Activated T-cell treated with anti-CD3 and anti-CD28 coated beads for 24 hours (primary cell): ENCODE results near the gene DAPK3.
"Not testable (repeated sequence)": the region's sequence is repeated elsewhere in the genome, so short reads cannot be mapped to it uniquely, and the experiment has no call there.

Source experiments
- DNase-seq: peaks from one replicate; pipeline ENCODE4 v3.0.0-alpha.2; 2020; ENCODE audit warnings: low read depth

DAPK3 gene

DNA sequence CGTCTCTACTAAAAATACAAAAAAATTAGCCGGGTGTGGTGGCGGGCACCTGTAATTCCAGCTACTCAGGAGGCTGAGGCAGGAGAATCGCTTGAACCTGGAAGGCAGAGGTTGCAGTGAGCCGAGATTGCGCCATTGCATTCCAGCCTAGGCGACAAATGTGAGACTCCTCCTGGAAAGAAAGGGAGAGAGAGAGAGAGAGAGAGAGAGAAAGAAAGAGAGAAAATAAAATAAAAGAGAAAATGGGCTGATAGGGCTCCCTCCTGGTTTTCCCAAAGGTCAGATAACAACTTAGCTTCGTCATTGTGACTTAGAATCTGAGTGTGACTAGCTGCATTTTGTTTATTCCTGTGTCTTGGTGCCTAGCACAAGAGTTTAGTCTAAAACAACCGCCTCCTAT is 34.5 kb upstream of the DAPK3 start:
- not testable (repeated sequence) for DNase-seq

DNA sequence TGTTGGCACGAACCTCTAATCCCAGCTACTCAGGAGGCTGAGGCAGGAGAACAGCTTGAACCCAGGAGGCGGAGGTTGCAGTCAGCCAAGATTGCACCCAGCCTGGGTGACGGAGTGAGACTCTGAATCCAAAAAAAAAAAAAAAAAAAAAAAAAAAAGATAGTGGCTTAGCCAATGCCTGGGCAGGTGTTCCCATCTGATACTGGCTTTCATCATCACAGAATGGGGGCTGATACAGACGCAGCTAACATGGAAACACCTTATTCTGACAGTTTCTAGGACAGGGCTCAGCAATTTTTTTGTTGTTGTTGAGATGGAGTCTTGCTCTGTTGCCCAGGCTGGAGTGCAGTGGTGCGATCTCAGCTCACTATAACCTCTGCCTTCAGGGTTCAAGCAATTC is 29.9 kb upstream of the DAPK3 start:
- not testable (repeated sequence) for DNase-seq

DNA sequence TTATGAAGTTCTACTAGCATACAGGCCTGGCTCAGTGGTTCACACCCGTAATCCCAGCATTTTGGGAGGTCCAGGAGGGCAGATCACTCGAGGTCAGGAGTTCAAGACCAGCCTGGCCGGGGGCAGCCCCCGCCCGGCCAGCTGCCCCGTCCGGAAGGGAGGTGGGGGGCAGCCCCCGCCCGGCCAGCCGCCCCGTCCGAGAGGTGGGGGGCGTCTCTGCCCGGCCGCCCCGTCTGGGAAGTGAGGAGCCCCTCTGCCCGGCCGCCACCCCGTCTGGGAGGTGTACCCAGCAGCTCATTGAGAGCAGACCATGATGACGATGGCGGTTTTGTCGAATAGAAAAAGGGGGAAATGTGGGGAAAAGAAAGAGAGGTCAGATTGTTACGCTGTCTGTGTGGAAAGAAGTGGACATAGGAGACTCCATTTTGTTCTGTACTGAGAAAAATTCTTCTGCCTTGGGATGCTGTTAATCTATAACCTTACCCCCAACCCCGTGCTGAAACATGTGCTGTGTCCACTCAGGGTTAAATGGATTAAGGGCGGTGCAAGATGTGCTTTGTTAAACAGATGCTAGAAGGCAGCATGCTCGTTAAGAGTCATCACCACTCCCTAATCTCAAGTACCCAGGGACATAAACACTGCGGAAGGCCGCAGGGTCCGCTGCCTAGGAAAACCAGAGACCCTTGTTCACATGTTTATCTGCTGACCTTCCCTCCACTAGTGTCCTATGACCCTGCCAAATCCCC is 27.9 kb upstream of the DAPK3 start:
- not testable (repeated sequence) for DNase-seq

DNA sequence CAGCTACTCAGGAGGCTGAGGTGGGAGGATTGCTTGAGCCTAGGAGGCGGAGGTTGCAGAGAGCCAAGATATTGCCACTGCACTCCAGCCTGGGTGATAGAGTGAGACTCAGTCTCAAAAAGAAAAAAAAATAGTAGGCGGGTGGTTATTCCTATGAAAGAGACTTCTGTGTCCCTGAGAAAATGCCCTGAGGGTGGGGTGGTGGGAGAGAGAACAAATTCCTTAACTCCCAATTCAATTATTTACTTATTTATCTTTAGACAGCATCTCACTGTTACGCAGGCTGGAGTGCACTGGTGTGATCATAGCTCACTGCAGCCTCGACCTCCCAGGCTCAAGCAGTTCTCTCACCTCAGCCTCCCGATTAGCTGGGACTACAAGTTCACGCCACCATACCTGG is 24.7 kb upstream of the DAPK3 start:
- DNase-seq: no peak

DNA sequence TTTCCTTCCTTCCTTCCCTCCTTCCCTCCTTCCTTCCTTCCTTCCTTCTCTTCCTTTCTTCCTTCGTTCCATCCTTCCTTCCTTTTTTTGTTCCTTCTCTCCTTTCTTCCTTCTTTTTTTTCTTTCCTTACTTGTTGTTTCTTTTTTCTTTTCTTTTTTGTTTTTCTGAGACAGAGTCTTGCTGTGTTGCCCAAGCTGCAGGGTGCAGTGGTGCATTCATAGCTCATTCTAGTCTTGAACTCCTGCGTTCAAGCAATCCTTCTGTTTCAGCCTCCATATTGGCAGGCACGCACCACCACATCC is 19.9 kb upstream of the DAPK3 start:
- DNase-seq: no peak

DNA sequence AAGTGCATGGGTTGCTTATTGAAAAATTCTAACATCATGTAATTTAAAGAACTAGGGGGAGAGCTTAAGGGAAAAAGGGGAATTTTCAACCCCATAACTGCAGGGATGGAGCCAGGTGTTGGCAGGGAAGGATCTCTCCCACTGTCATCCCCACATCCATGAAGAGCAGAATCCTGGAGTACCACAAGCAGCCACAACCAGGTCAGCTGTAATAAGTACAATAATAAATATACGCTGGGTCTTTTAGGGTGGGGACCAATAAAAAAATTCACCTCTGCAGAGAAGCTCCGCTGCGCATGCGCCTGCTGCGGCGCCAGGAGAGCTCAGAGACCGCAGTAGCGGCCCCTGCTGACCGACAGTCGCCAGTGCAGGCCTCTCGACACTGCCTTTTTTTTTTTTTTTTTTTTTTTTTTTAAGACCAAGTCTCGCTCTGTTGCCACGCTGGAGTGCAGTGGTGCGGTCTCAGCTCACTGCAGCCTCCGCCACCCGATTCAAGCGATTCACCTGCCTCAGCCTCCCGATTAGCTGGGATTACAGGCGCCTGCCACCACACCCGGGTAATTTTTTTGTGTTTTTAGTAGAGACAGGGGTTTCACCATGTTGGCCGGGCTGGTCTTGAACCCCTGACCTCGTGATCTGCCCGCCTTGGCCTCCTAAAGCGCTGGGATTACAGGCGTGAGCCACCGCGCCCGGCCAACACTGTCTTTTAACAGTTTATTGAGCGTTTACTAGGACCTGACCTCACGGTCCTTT is 16.9 kb upstream of the DAPK3 start:
- peak; percentile 86 for DNase-seq

DNA sequence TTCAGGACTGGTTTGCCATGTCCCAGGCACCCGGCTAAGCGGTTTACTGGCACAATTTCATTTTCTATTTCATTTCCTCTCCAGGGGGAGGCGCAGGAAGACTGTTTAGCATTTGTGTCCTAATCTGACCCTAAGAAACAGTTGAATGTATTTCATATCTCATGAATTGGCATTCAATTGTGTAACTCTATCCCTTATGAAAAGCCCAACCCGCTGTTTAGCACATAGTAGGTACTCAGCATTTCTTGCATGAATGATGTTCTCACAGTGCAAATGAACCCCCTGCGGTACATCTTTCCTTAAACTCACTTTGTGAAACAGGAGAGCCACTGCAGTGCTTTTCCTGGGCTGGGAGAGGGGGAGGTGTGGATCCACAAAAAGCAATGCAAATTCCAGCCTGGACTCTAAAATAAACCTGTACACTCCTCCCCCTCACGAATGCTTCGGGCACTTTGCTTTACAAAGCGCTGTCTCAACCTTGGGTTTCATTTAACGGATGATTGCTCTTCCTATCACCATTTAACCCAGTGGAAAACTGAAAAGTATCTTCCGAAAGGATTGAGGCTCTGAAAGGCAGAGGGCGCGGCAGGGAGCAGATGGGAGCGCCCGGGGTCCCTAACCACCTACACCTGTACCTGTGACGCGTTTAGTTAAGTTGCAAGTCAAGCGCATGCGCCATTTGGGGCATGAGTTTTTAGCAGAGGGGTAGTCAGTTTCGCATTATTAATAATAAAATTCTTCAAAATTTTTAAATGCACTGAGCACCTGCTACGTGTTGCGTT is 15.6 kb upstream of the DAPK3 start:
- no peak for DNase-seq

DNA sequence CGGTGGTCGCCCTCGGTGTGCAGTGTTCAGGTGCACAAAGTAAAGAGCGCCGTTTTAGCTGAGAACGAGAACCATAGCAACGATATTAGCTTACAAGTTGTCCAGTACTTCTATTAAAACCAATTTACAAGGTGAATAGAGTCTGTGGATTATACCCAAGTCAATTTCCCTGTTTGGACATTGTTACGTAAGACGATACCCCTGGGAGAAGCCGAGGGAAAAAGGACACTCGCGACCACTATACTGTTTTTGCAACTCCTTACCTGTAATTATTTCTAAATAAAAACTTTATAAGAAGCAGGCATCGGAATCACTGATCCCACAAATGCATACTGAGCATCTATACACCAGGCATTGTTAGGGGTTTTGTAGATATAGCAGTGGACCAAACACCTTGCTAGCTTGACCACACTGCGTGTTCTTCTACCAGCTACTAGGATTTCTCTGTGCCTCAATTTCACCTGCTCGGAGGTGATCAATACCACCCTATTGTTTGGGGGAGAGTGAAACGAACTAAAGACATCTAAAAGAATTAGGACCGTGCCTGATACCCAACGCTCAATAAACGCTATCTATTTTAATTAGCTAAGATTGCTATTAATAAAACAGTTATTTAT is 14.9 kb upstream of the DAPK3 start:
- no peak for DNase-seq

DNA sequence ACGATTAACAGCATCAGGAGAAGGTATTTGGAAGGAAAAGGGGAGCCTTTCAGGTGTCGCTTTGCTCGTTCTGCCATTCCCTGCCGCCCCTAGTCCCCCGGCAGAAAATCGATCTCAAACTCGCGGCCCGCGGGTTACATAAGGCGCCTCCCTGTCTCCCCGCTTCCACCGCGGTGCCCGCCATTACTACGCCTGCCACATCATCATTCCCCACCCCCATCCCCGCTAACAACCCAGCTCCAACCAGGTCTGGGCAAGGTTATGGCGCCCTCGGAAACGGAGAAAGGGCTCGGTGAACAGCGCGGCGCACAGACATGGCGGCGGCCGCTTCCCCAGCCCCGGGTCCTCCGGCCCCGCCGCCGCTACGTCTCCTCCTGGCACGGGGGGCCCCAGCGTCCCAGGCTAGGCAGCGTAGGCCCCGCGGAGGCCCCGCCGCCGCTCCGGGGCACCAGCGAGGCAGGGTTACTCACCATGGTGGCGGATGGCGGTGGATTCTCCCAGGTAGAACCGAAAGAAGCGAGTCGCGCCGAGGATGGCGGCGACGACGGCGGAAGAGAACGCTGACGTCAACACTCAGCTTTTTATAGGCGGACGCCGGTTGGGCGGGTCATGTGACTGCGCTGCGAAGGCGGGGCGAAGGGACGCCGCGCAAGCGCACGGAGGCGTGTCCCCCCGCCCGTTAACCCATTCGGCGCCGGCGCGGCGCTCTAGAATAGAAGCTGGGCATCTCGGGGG is 14.2 kb upstream of the DAPK3 start, which contains the start of gene EEF2:
EEF2 (minus strand) TSS at position 556 of the 735 bp plus-strand sequence; CDS start at position 473, 83 bp downstream.
- peak; percentile 86 for DNase-seq

DNA sequence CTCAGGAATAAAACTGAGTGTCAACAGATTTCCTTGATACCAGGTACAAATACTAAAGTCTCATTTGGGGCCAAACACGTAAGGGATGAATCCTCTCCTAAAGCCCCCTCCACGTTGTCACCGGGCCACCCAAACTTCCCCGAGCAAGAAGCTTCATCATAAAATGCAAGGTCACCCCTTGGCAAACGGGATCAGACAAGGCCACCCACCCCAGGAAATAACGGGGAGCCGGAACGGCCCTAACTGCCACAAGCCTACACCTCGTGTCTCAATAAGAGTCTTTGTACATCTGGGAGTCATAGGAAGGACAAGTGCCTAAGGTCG is 13.6 kb upstream of the DAPK3 start:
- no peak for DNase-seq

DNA sequence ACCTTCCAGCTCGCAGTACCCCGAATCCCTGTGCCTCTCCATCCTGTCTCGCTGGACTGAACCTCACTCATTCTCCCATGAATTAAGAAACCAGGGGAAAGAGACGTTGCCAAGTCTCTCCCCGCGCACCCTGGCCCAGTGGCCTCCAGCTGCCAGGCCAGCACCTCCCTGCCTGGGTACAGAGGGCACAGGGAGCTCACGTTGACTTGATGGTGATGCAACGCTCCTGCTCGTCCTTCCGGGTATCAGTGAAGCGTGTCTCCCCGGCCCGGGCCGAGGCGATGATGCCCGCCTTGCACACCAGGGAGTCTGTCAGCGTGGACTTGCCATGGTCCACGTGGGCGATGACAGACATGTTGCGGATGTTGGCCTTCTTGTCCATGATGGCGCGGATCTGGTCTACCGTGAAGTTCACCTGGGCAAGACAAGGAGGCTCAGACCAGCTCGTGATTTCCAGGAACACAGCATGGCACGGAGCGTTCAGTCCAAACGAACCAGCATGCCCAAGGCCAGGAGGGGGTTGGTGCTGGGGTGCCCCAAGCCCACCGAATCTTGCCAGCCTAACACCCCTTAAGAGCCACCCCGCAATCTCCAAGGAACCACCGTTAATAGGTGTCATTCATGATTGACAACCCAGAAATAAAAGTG is 13.2 kb upstream of the DAPK3 start:
- no peak for DNase-seq

DNA sequence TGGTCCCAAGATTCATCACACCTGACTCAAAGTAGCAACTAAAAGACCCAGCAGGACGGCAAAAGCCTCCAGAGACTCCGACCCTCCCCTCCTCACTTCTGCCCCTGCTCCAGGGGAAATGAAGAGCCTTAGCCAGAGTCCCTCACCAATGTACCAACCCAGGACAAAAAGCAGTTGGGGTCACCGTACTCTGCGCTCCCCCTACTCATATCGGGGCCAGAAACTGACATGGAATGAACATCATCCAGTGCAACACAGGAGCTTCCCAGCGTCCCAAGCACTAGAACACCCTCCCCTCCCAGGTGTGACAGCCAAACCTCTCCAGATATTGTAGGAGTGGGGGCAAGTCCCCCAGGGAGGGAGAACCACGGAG is 12.6 kb upstream of the DAPK3 start:
- no peak for DNase-seq

DNA sequence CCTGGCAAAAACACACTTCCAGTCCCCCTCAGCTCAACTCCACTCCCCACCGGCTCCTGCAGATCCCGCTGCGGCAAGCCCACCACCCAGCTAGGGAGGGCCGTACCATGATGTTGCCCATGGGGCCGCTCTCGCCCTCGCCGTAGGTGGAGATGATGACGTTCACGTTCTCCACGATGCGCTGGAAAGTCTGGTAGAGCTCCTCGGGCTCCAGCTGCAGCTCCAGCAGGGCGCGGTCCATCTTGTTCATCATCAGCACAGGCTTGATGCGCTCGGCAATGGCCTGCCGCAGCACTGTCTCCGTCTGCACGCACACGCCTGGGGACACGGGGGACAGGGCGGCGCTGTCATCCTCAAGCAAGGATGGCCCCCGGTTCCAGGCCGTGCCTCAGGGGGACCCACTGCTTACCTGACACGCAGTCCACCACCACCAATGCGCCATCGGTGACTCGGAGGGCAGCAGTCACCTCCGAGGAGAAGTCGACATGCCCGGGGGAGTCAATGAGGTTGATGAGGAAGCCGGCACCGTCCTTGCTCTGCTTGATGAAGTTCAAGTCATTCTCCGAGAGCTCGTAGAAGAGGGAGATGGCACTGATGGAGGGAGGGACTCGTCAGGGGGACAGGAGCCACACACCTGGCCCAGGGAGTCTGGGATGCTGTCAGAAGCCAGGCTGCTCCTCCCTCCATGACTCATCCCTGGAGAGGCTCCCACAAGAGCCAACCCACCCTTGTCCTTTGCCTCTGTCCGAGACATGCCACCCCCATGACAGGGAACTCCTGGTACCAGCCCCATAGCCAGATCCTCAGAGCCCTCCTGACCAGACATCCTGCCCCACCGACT is 12.0 kb upstream of the DAPK3 start:
- no peak for DNase-seq

DNA sequence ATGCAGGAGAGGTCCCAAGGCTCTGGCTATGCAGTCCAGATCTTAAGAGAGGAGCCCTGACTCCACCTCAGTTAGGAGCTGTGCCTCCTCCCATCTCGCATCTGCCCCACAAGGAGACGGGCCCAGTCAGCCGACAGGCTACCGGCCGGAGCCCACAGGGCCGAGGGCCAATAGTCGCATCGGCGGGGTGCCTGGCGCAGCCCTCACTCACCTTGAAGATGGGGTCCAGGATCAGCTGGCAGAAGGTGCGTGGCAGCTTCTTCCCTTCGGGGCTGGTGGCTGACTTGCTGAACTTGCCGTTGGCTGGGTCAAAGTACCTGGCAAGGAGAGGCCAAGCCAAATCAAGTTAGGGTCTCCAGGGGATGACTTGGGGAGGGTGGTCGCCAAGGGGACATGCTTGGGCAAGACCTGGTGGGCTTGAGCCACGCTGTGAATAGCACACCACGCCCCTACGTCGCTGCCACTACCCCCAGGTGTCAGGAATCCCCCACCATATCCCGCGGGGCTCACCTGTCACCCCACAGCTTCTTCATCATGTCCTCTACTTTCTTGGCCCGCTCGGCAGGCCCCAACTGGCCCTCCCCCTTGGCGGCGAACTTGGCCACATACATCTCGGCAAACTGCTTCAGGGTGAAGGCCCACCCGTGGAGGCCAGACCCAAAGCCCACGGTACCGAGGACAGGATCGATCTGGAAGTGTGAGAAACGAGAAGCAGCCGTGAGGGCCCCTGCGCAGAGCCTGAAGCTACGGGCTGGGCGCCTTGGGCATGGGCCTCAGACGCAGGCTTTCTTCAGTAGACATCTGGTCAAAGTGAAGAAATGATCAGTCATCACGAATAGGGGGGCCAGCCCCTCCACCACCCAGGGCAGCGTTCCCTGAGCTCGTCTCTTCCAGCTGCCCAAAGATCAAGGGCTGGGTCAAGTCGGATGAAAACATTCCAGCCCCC is 11.1 kb upstream of the DAPK3 start:
- no peak for DNase-seq

DNA sequence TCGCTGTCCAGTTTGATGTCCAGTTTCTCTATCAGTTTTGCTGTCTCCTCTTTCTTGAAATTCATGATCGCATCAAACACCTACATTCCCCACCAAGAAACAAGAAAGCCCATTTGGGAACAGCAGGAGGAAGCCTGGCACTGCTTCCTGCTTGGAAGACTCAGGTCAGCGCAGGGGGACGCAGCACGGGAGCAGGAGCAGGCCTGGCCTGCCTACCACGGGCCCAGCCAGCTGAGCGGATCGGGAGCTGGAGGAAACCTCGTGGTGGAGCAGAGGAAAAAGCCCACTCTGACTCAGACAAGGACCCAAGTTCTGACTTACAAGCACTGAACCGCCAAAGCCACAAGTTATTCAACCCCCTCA is 10.5 kb upstream of the DAPK3 start:
- no peak for DNase-seq

DNA sequence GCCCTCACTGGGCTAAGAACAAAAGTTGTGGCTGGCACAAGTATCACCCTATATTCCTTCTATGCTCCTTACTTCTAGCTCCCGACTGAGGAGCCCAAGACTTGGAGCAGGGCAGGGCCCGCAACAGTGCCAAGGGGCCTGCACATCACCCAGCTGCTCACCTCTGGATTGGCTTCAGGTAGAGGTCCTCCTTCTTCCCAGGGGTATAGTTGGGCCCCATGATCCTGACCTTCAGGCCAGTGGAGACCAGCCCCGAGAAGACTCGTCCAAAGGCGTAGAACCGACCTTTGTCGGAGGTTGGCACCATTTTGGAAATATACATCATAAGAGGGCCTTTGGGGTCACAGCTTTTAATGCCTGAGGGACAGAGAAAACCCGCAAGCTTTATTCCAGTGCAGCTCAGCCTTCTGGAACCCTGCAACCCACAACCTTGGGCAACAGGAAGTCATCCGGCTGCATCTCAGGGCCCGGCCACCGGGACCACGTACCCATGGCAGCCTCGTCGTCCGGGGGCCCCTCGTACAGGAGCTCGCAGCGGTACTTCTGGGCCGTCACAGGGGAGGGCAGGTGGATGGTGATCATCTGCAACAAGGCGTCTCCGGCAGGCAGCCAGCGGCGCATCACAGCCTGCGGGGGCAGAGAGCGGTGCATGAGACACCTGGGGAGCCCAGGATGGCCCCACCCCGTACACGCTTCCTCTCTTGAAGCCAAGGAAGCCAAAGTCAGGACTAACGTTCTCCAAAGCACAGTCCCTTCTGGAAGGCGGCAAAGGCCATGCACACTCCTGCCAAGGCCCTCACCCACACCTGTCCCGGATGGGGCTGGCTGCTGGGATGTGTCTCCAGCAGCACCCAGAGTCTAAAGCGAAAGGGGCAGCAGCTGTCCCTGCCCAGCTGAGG is 9.7 kb upstream of the DAPK3 start:
- no peak for DNase-seq

DNA sequence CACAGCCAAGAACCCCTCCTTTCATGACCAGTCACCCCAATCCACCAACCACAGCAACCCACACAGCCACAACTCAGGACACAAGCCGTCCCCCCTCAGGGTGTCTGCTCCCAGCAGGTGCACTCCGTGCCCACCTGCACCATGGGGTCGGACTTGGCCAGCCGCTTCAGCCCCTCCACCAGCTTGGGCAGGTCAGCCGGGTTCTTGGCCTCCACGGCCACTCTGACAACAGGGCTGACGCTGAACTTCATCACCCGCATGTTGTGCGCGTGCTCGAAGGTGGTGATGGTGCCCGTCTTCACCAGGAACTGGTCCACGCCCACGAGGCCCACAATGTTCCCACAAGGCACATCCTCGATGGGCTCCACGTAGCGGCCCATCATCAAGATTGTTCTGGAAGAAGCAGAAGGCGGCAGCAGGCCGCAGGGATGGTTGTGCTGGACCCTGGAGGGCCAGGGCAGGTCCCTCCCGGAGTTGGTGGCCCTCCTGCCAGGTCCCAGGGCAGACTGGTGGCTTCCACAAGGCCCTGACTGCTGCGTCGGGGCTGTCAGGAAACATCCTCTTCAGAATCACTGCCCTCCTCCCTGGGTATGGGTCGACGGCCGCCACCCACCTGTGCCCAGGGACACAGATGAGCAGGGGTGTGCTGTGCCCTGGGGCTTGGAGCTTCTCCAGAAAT is 8.9 kb upstream of the DAPK3 start:
- DNase-seq: no peak

DNA sequence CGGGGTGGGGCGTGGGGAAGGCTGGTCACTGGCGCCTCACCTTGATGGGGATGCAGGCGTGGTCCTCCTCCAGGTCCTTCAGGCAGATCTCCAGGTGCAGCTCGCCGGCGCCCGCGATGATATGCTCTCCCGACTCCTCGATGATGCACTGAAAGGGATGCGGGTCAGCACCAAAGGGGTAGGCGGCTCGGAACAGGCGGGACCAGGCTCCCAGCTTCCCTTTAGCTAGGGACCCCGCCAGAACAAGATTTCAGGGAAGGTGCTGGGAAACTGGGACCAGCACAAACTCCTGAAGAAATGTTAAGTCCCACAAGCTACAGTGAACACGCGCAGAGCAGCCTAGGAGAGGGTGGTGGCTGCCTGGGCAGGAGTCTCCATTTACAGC is 8.4 kb upstream of the DAPK3 start:
- no peak for DNase-seq
